Measurements from ENCODE around the gene GRIP2.

The GRIP2 gene

DNA sequence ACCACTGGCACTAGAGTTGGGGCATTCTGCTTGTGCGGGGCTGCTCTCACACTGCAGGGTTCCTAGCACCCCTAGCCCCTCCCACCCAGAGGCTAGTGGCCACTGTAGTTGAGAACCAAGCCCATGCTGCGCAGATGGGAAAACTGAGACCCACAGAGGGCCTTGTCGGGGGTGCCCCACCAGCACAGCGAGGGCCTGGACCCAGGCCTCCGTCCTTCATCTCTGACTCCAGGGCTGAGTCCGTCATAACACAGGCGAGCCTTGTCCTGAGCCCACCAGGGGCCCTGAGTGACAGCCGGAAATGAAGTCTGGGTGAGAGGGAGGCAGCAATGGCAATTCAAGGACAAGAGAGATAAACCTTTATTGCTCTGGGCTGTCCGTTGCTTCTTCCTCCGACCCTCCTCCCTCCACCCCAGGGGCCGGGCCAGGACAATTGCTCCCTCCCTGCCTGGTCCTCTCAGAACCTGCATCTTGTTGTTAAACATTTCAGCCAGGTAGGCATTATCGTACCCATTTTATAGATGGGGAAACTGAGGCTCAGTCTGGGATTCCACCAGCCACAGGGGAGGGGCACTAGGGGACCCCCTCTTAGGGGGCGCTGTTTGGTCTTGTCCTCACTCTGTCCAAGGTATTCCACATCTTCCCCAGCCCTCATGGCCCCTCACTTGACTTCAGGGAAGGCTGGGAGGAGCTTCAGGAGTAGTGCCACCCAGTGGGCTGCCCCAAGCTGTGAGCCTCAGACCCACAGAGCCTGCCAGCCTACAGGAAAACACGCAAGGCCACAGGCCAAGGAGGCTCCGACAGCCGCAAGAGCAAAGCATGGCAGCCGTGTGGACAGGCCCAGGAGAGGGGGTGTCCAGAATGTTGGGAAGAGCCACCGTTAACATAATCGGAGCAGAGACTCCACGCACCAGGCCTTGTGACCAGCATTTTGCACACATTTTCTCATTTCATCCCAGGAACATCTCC lies 4.4 kb upstream of the GRIP2 start:
- FAIRE-seq = no peak
- no peak for DNase-seq (ENCODE audit: insufficient read length, low spot score)
- TF ChIP-seq POLR2A (IDR thresholded peaks at IDR 0.05; ENCODE audit: low read depth, low read length) (no peak), POLR2AphosphoS5 (IDR thresholded peaks at IDR 0.05; ENCODE audit: low read depth, low read length) (no peak), SPI1 (IDR thresholded peaks at IDR 0.05; ENCODE audit: low read depth, low read length) (no peak), TAF1 (IDR thresholded peaks at IDR 0.05; ENCODE audit: low read depth, low read length) (no peak), PAX5 (IDR thresholded peaks at IDR 0.05; ENCODE audit: insufficient read depth, low read length, severe bottlenecking) (no peak), POU2F2 (IDR thresholded peaks at IDR 0.05; ENCODE audit: low read depth, low read length) (no peak)

- DNase-seq (ENCODE audit: insufficient read length, low spot score) = no peak
- FAIRE-seq = no peak
- TF ChIP-seq TAF1 (IDR thresholded peaks at IDR 0.05; ENCODE audit: low read depth, low read length) = no peak
- TF ChIP-seq POU2F2 (IDR thresholded peaks at IDR 0.05; ENCODE audit: low read depth, low read length) = no peak
- no peak for TF ChIP-seq SPI1 (IDR thresholded peaks at IDR 0.05; ENCODE audit: low read depth, low read length)
- no peak for TF ChIP-seq POLR2AphosphoS5 (IDR thresholded peaks at IDR 0.05; ENCODE audit: low read depth, low read length)
- TF ChIP-seq PAX5 (IDR thresholded peaks at IDR 0.05; ENCODE audit: insufficient read depth, low read length, severe bottlenecking) = no peak
- no peak for TF ChIP-seq POLR2A (IDR thresholded peaks at IDR 0.05; ENCODE audit: low read depth, low read length)
Observed at GRCh38 chr3:14543446-14543845, 3.3 kb upstream of the GRIP2 start.

- DNase-seq (ENCODE audit: insufficient read length, low spot score) (no peak), FAIRE-seq (no peak)
- TF ChIP-seq POLR2AphosphoS5 (IDR thresholded peaks at IDR 0.05; ENCODE audit: low read depth, low read length) (no peak), PAX5 (IDR thresholded peaks at IDR 0.05; ENCODE audit: insufficient read depth, low read length, severe bottlenecking) (no peak), SPI1 (IDR thresholded peaks at IDR 0.05; ENCODE audit: low read depth, low read length) (no peak), POLR2A (IDR thresholded peaks at IDR 0.05; ENCODE audit: low read depth, low read length) (no peak), POU2F2 (IDR thresholded peaks at IDR 0.05; ENCODE audit: low read depth, low read length) (no peak), TAF1 (IDR thresholded peaks at IDR 0.05; ENCODE audit: low read depth, low read length) (no peak)
Observed at GRCh38 chr3:14542656-14543055, 2.5 kb upstream of the GRIP2 start.

DNA sequence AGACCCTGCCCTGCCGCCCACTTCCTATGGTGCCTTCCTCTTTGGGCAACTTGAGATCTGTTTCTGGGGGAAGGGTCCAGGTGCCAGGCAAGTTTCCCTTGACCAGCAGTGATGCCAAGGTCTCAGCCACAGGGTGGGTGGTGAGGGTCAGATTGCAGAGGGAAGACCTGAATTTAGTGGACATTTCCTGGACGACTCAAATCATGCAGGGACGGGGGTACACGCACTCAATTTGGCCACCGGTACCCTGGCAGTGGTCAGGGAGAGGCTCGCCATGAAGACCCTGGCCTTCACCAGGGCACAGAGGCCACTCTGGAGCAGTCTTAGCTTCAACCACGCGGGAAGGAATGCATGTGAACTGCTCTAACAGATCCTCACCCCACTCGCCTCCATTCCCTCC lies 1.5 kb upstream of the GRIP2 start:
- FAIRE-seq (no peak), DNase-seq (ENCODE audit: insufficient read length, low spot score) (no peak)

DNA sequence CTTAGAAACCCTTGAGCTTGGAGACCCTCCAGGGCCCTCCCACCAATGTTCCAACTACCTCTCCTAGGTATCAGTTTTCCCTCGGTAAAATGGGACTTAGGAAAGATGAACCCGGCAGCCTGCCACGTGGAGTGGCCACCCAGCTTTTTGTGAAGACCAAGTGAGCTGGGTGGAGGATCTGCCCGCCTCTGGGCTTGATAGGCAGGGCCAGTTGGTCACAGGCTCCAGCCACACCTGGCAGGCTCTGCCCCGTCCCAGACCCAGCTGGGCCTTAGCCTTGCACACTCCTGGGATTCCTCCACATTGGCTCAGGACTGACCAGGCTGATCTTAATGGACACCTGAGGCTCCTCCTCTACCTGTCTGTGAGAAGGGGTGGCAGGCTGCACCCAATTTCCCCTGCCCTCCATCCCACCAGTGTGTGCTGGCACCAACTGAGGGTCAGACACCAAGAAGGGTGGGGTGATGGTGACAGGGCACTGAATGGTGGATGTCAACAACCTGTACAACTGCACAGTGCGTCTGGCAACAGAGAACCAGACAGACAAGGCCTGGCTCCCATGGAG lies 761 bp upstream of the GRIP2 start:
- TF ChIP-seq POLR2A (IDR thresholded peaks at IDR 0.05; ENCODE audit: low read depth, low read length) (no peak), POLR2AphosphoS5 (IDR thresholded peaks at IDR 0.05; ENCODE audit: low read depth, low read length) (no peak), SPI1 (IDR thresholded peaks at IDR 0.05; ENCODE audit: low read depth, low read length) (no peak), PAX5 (IDR thresholded peaks at IDR 0.05; ENCODE audit: insufficient read depth, low read length, severe bottlenecking) (no peak)
- FAIRE-seq (no peak), DNase-seq (ENCODE audit: insufficient read length, low spot score) (no peak)

More for the DNA sequence above, 1.5 kb upstream of the GRIP2 start:
- TF ChIP-seq POLR2A (IDR thresholded peaks at IDR 0.05; ENCODE audit: low read depth, low read length) = no peak
- TF ChIP-seq TAF1 (IDR thresholded peaks at IDR 0.05; ENCODE audit: low read depth, low read length) = no peak
- no peak for TF ChIP-seq POU2F2 (IDR thresholded peaks at IDR 0.05; ENCODE audit: low read depth, low read length)
- no peak for TF ChIP-seq POLR2AphosphoS5 (IDR thresholded peaks at IDR 0.05; ENCODE audit: low read depth, low read length)
- TF ChIP-seq SPI1 (IDR thresholded peaks at IDR 0.05; ENCODE audit: low read depth, low read length) = no peak
- TF ChIP-seq PAX5 (IDR thresholded peaks at IDR 0.05; ENCODE audit: insufficient read depth, low read length, severe bottlenecking) = no peak

GRCh38 chr3:14539384-14539741 lies 779 bp downstream of the GRIP2 start:
- no peak for TF ChIP-seq SPI1 (IDR thresholded peaks at IDR 0.05; ENCODE audit: low read depth, low read length)
- no peak for TF ChIP-seq PAX5 (IDR thresholded peaks at IDR 0.05; ENCODE audit: insufficient read depth, low read length, severe bottlenecking)
- TF ChIP-seq POLR2AphosphoS5 (IDR thresholded peaks at IDR 0.05; ENCODE audit: low read depth, low read length) = no peak
- TF ChIP-seq TAF1 (IDR thresholded peaks at IDR 0.05; ENCODE audit: low read depth, low read length) = no peak
- TF ChIP-seq POU2F2 (IDR thresholded peaks at IDR 0.05; ENCODE audit: low read depth, low read length) = no peak
- no peak for TF ChIP-seq POLR2A (IDR thresholded peaks at IDR 0.05; ENCODE audit: low read depth, low read length)
- no peak for DNase-seq (ENCODE audit: insufficient read length, low spot score)
- FAIRE-seq = no peak

GRCh38 chr3:14538451-14539088 lies 1.6 kb downstream of the GRIP2 start:
- FAIRE-seq (no peak), DNase-seq (ENCODE audit: insufficient read length, low spot score) (no peak)
- no peak for TF ChIP-seq POLR2A (IDR thresholded peaks at IDR 0.05; ENCODE audit: low read depth, low read length)
- TF ChIP-seq SPI1 (IDR thresholded peaks at IDR 0.05; ENCODE audit: low read depth, low read length) = no peak
- TF ChIP-seq POU2F2 (IDR thresholded peaks at IDR 0.05; ENCODE audit: low read depth, low read length) = no peak
- TF ChIP-seq PAX5 (IDR thresholded peaks at IDR 0.05; ENCODE audit: insufficient read depth, low read length, severe bottlenecking) = no peak
- TF ChIP-seq TAF1 (IDR thresholded peaks at IDR 0.05; ENCODE audit: low read depth, low read length) = no peak

DNA sequence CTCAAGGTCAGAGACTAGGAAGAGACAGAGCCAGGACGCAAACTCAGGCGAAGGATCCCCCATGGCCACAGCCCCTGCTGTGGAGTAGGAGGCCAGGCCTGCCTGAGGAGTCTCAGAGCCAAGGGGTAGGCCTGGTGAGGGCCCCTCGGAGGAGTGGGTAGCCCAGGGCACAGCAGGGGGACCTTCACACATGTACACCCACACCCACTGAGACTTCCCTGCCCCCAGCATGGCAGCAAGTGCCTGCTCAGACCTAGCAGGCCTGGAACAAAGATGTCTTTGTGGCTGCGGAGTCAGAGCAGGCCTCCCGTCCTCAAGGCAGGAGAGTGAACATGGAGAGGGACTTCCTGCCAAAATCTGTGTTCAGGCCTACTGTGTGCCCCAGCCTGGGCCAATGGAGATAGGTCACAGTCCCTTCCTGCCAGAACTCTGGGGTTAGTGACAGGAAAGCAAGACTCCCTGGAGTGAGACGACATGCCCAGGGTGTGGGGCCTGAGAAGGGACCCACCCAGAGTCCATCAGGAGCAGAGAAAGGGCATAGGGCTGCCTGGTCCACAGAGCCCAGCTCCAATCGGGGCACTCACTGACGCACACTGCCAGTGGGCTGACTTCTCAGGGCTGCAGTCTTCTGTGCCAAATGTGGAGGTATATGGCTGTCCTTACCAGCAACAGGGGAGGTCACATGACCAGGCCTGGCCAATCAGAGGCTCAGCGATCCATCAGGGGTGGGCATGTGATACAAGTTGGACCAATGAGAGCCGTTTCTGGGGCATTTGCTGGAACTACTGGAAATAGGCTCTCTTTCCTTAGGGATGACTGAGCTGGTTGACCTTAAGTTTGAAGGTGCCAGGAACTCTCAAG lies 2.3 kb downstream of the GRIP2 start:
- TF ChIP-seq POLR2AphosphoS5 (IDR thresholded peaks at IDR 0.05; ENCODE audit: low read depth, low read length) = no peak
- no peak for TF ChIP-seq TAF1 (IDR thresholded peaks at IDR 0.05; ENCODE audit: low read depth, low read length)
- no peak for TF ChIP-seq PAX5 (IDR thresholded peaks at IDR 0.05; ENCODE audit: insufficient read depth, low read length, severe bottlenecking)
- TF ChIP-seq POLR2A (IDR thresholded peaks at IDR 0.05; ENCODE audit: low read depth, low read length) = no peak
- no peak for TF ChIP-seq POU2F2 (IDR thresholded peaks at IDR 0.05; ENCODE audit: low read depth, low read length)
- TF ChIP-seq SPI1 (IDR thresholded peaks at IDR 0.05; ENCODE audit: low read depth, low read length) = no peak
- DNase-seq (ENCODE audit: insufficient read length, low spot score) = peak; percentile 47
- FAIRE-seq = no peak
